Activated CD8-positive, alpha-beta memory T cell treated with anti-CD3 and anti-CD28 coated beads for 4 hours (primary cell): ENCODE results near the gene KCTD7.
"Not testable (repeated sequence)": the region's sequence is repeated elsewhere in the genome, so short reads cannot be mapped to it uniquely, and the experiment has no call there.

Experiments used
- DNase-seq, 2 donors: peaks; one replicate each; pipeline ENCODE4 v3.0.0-alpha.2; 2020; ENCODE audit warnings: low read depth in 2 of 2

KCTD7 gene

DNA sequence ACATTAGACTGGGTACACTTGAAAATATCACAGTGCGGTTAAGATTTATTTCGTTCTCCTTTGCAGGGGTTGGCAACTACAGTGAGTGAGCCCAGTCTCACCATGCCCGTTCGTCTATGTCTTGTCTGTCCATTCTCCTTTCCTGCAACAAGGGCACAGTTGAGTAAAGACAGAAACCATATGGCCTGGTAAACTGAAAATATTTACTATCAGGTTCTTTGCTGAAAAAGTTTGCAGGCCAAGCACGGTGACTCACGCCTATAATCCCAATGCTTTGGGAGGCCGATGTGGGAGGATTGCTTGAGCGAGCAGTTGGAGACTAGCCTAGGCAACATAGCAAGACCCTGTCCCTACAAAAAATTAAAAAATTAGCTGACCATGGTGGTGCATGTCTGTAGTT is 11.4 kb upstream of the KCTD7 start:
- DNase-seq: no peak

DNA sequence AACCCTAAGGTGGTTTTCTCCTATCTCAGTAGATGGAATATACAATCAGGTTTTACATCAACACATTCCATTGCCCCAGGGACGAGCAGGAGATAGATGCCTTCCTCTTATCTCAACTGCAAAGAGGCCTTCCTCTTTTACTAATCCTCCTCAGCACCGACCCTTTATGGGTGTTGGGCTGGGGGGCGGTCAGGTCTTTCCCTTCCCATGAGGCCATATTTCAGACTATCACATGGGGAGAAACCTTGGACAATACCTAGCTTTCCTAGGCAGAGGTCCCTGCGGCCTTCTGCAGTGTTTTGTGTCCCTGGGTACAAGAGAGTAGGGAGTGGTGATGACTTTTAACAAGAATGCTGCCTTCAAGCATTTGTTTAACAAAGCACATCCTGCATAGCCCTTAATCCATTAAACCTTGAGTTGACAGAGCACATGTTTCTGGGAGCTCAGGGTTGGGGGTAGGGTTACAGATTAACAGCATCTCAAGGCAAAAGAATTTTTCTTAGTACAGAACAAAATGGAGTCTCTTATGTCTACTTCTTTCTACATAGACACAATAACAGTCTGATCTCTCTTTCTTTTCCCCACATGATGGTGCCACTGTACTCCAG is 9.2 kb upstream of the KCTD7 start:
- not testable (repeated sequence) for DNase-seq

DNA sequence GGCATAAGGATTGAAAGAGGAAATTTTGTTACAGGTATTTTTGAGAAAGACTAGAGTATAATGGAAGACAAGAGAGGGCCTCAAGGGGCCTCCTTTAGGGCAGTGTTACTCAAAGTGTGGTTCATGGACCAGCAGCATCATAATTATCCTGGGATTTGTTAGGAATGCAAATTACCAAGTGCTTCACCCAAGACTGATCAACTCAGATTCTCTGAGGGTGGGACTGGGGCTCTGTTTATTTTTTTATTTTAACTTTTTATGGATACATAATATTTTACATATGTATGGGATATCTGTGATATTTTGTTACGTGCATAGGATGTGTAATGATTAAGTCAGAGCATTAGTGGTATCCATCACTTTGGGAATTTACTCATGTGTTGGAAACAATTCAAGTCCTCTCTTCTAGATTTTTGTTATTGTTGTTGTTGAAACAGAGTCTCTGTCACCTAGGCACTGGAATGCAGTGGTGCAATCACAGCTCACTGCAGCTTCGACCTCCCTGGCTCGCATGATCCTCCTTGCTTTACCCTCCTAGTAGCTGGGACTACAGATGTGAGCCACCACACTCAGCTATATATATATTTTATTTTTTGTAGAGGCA is 2.2 kb upstream of the KCTD7 start:
- DNase-seq: no peak

- DNase-seq: no peak
Observed at GRCh38 chr7:66627151-66627681, 1.5 kb upstream of the KCTD7 start.

DNA sequence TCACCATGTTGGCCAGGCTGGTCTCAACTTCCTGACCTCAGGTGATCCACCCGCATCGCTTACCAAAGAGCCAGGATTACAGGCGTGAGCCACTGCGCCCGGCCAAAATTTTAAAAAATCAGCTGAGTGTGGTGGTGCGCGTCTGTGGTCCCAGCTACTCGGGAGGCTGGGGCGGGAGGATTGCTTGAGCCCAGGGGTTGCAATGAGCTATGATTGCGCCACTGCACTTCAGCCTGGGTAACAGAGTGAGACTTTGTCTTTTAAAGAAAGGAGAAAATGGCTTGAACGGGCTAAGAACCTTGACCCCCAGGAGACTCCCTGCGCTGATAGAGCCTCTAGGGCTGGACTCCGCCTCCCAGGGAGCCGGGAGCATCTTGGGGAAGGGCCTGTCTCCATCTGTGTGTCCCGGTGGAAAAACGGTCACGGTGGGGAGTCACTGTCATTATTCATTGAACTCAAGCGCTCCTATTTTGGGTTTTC is 760 bp upstream of the KCTD7 start:
- DNase-seq: no peak

DNA sequence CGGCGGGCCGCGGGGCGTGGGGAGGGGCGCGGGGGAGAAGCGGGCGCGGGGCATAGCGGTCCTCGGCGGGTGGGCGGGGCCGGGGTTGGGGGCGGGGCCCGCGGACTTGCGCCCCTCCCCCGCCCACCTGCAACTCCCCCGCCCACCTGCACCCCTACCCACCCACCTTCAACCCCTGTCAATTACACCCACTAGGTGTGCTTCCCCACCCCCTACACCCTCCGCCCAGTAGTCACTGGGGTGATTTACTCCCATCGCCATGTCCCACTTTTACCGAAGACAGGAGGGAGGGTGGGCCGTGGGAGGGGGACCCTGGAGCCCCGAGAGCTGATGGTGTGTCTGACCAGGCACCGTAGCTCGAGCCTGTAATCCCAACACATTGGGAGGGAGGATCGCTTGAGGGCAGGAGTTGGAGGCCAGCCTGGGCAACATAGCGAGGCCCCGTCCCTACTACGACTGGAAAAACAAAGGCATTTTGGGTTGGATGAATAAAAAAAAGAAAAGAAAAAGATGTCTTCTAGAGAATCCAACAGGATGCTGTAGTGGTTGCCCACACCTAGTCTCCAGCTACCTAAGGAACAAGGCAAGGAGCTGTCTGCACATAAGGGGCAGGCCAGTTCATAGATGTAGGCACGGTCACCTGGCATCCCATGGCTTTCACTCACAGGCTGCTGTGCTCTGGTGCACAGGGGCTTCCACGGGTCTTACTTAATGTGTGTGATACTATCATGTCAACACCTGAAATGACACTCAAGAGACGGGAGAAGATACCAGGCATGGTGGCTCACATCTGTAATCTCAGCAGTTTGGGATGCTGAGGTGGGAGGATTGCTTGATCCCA is 761 bp downstream of the KCTD7 start:
- no peak for DNase-seq

GRCh38 chr7:66630531-66630930 is 1.9 kb downstream of the KCTD7 start:
- DNase-seq: no peak

GRCh38 chr7:66631471-66631870 is 2.8 kb downstream of the KCTD7 start:
- DNase-seq: no peak

- DNase-seq: no peak
Observed at GRCh38 chr7:66634816-66635215, 6.1 kb downstream of the KCTD7 start.

GRCh38 chr7:66635322-66635981 is 6.8 kb downstream of the KCTD7 start:
- not testable (repeated sequence) for DNase-seq

DNA sequence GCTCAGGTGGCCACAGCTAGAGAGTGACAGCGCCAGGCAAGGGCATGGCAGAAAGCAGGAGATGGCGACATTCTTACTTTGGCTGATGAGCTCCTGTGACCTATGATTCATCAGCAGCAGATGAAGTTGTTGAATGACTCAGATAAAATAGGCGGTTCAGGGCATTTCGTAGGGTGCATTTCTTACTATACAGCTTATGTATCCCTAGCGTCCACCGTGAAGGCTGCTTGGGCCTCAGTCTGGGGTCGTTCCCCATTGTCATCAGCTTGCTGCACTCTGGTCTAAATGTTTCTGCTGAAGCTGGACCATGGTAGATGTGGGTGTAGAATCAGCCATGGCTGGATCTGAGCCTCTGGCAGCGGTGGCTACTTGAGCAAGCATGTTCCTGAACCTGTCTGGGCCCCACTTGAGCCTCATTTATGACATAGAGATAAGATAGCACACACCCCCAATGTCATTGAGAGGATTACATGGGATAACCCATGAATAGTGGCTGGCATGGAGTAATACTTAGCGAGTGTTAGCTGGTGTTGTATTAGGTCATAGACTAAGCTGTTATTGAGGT is 7.4 kb downstream of the KCTD7 start:
- DNase-seq: not testable (repeated sequence)

DNA sequence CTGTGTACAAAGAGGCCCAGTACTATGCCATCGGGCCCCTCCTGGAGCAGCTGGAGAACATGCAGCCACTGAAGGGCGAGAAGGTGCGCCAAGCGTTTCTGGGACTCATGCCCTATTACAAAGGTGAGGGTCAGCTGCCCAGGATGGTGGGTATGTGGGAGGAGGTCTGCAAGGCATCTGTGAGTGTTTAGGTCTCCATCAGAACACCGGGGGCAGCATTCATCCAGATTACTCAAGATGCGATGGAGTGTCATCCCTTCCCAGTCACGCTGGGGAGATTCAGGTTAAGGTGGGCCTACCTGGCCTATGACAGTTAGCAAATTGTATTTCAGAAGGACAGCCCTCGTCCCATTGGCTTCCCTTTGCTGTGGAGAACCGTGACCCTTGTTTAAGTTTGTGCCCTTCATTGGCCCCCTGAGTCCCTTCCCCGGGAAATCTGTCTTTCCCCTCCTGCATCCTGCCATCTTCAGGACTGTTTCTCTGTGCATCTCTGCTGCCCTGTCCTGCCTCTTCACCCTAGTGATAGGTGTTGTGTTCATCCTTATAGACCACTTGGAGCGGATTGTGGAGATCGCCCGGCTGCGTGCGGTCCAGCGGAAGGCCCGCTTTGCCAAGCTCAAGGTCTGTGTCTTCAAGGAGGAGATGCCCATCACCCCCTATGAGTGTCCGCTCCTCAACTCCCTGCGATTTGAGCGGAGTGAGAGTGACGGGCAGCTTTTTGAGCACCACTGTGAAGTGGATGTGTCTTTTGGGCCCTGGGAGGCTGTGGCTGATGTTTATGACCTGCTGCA is 9.8 kb downstream of the KCTD7 start:
- DNase-seq: no peak

DNA sequence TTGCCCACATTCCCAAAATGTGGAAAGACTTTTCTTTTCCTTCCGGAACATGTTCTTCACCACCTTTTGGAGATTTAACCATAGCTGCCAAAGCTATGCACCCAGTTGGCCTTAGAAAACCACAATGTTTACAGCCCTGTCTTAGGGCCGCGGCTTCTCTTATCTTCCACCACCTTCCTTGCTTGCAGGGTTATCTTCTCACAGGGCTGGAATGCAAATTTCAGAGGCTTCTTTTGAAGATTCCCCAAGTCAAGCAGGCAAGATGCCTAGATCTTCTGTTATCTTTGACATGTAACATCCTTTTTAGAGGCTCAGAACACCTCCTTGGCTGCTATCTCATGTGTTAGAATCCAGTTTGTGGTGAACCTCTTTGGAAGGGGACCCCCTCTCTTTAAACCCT is 11.1 kb downstream of the KCTD7 start:
- DNase-seq: no peak

DNA sequence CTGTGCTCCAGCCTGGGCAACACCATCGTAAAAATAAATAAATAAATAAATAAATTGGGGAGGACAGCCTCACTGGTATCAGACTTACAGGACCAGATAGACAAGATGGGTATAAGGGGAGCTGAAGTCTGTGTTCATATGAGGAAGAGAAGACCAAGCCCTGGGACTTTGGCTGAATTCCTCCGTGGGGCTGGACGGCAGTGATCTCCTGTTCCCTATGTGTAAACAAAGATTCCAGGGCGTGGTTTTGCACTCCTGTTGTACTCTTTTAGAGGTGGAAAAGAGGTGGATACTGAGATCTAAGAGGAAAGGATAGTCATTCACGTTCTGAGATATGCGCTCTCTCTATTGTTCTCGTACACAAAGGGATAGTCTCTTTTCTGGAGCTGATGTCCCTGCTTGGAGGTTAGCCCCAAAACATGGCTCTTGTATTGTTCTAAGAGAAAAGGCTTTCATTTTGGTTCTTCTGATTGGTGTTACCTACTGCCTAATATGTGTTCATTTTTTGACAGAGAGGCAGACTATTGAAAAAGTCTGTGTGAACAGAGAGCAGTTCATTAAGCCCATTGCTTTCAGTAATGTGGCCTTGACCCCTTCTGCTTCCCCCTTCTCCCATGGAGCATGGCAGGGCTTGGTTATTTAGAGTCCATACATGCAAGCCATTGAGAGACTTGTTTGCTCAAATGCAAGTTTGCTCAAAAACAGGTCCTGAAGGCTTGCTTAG is 12.3 kb downstream of the KCTD7 start:
- DNase-seq: no peak

GRCh38 chr7:66641526-66641871 is 12.8 kb downstream of the KCTD7 start:
- no peak for DNase-seq

DNA sequence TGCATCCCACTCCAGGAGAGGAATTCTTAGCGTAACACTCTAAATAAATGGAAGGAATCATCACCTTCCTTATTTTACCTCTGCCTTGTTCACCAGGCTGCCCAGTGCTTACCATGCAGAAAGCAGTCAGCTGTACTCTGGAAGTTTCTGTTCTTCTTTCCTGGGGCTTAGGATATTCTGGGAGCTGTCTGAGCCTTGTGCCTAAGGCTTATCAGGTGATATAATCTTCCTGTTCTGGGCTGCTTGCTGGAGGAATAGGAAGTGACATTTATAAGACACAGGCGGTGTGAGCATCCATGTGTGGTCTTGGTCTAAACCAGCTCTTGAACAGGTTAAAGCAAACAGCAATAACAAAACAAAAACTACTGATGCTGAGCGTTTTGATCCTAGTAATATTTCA is 13.5 kb downstream of the KCTD7 start:
- no peak for DNase-seq

DNA sequence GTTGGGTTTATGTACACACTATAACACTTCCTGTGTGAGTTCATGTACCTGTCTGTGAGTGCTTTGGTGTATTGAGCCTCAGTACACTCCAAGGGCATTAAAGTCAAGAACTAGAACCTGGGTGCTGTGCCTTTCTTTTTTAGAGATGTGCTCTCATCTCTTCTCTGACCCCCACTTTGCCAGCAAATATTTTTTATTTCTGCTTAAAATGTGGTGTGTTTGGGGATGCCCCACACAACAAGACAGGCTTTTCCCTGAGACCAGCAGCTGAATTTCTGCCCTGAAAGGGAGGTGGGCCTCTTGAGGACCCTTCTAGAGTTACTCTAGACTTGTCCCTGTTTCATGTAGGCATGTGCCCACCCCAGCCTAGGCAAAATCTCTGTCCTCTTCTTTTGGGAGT is 14.3 kb downstream of the KCTD7 start:
- no peak for DNase-seq

DNA sequence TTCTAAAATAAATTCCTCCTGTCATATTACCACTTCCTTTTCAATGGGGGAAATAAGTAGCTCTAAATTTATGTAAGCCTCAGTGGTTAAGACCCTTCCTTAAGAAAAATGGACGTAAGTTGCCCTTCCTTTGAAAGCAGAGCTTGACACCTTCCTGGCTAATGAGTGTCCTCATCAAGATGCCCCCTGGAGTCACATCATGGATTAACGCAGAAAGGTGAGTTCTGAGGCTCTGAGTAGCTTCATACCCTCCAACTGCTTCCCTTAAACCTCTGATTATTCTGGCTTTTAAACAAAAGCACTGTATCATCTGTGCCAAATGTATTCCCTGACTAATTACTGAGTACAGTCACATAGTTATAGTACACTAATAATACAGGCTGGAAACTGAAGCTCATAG is 14.7 kb downstream of the KCTD7 start:
- DNase-seq: no peak

- not testable (repeated sequence) for DNase-seq
Observed at GRCh38 chr7:66651026-66651425, 22.3 kb downstream of the KCTD7 start.

- not testable (repeated sequence) for DNase-seq
Observed at GRCh38 chr7:66653719-66654274, 25.1 kb downstream of the KCTD7 start.
